ENCODE results near the gene SLC12A9.
"Not testable (repeated sequence)": the region's sequence is repeated elsewhere in the genome, so short reads cannot be mapped to it uniquely, and the experiment has no call there.

SLC12A9 gene

GRCh38 chr7:100894860-100895700 lies 42.6 kb downstream of the SLC12A9 start:
- DNase-seq (ENCODE audit: low read depth in 4 of 4, low spot score in 1 of 4): no peak

GRCh38 chr7:100895701-100895955 lies 43.1 kb downstream of the SLC12A9 start, which contains the start of gene ACHE:
Gene ACHE (minus strand): TSS chr7:100895888. CDS start chr7:100894232, 1,656 bp downstream.
- DNase-seq (ENCODE audit: low read depth in 4 of 4, low spot score in 1 of 4): no peak

GRCh38 chr7:100895956-100896731 lies 43.6 kb downstream of the SLC12A9 start:
- no peak for DNase-seq (ENCODE audit: low read depth in 4 of 4, low spot score in 1 of 4)

GRCh38 chr7:100896732-100897608 lies 44.5 kb downstream of the SLC12A9 start:
- no peak for DNase-seq (ENCODE audit: low read depth in 4 of 4, low spot score in 1 of 4)

- DNase-seq (ENCODE audit: low read depth in 4 of 4, low spot score in 1 of 4): no peak
Measured at GRCh38 chr7:100897772-100898454, 45.4 kb downstream of the SLC12A9 start.

- no peak for DNase-seq (ENCODE audit: low read depth in 4 of 4, low spot score in 1 of 4)
Measured at GRCh38 chr7:100899432-100899831, 46.9 kb downstream of the SLC12A9 start.

- no peak for DNase-seq (ENCODE audit: low read depth in 4 of 4, low spot score in 1 of 4)
Measured at GRCh38 chr7:100900978-100901377, 48.5 kb downstream of the SLC12A9 start.

GRCh38 chr7:100901921-100902332 lies 49.4 kb downstream of the SLC12A9 start:
- DNase-seq (ENCODE audit: low read depth in 4 of 4, low spot score in 1 of 4): no peak

- DNase-seq (ENCODE audit: low read depth in 4 of 4, low spot score in 1 of 4): no peak
Measured at GRCh38 chr7:100902638-100903037, 50.1 kb downstream of the SLC12A9 start.

- no peak for DNase-seq (ENCODE audit: low read depth in 4 of 4, low spot score in 1 of 4)
Measured at GRCh38 chr7:100908512-100908911, 56.0 kb downstream of the SLC12A9 start.

- not testable (repeated sequence) for DNase-seq (ENCODE audit: low read depth in 4 of 4, low spot score in 1 of 4)
Measured at GRCh38 chr7:100910443-100910842, 57.9 kb downstream of the SLC12A9 start.

GRCh38 chr7:100911484-100911883 lies 59.0 kb downstream of the SLC12A9 start:
- DNase-seq (ENCODE audit: low read depth in 4 of 4, low spot score in 1 of 4): no peak

GRCh38 chr7:100914208-100914878 lies 61.8 kb downstream of the SLC12A9 start:
- DNase-seq (ENCODE audit: low read depth in 4 of 4, low spot score in 1 of 4): no peak

GRCh38 chr7:100914879-100915447 lies 62.5 kb downstream of the SLC12A9 start:
- no peak for DNase-seq (ENCODE audit: low read depth in 4 of 4, low spot score in 1 of 4)

All from stimulated activated CD4-positive, alpha-beta T cell treated with anti-CD3 and anti-CD28 coated beads, Interleukin-1b, Interleukin-23, amount 100 ng/mL, for 24 hours (primary cell).